Neuronal stem cell (in vitro differentiated cells): Measurements from ENCODE around the gene MALAT1.

ENCODE experiments used
- DNase-seq: peaks from one replicate; pipeline ENCODE4 v3.0.0-alpha.2; 2013; ENCODE audit warnings: low spot score
- H2AFZ ChIP-seq: one replicate; pipeline ENCODE4 v1.6.1; 2013; ENCODE audit warnings: mild to moderate bottlenecking, low read length, inconsistent platforms
- H2AK5ac ChIP-seq: 2 replicates; pipeline ENCODE4 v1.6.1; 2013; ENCODE audit warnings: low read depth, mild to moderate bottlenecking, inconsistent platforms, low read length, moderate library complexity, mixed read lengths
- H2BK120ac ChIP-seq: 2 replicates; pipeline ENCODE4 v1.6.1; 2013; ENCODE audit warnings: low read depth, mild to moderate bottlenecking, inconsistent platforms, low read length, moderate library complexity, mixed read lengths
- H2BK12ac ChIP-seq: one replicate; pipeline ENCODE4 v1.6.1; 2013; ENCODE audit warnings: low read length, inconsistent platforms
- H2BK15ac ChIP-seq: 2 replicates; pipeline ENCODE4 v1.6.1; 2013; ENCODE audit warnings: mild to moderate bottlenecking, low read length, inconsistent platforms, mixed read lengths
- H2BK5ac ChIP-seq: one replicate; pipeline ENCODE4 v1.6.1; 2013; ENCODE audit warnings: inconsistent platforms, mild to moderate bottlenecking, low read length, moderate library complexity
- H3K14ac ChIP-seq: one replicate; pipeline ENCODE4 v1.6.1; 2013; ENCODE audit warnings: low read length, inconsistent platforms
- H3K18ac ChIP-seq: 2 replicates; pipeline ENCODE4 v1.6.1; 2013; ENCODE audit warnings: low read length, inconsistent platforms
- H3K23ac ChIP-seq: 2 replicates; pipeline ENCODE4 v1.6.1; 2013; ENCODE audit warnings: low read depth, mild to moderate bottlenecking, mixed read lengths, low read length, inconsistent platforms; ENCODE audit not compliant: poor library complexity
- H3K27ac ChIP-seq: replicated peaks from 3 replicates; pipeline ENCODE4 v1.5.1; 2013; ENCODE audit warnings: low read length, inconsistent platforms
- H3K27me3 ChIP-seq, 3 experiments: 2 replicates each; pipeline ENCODE4 v1.6.1; 2013; ENCODE audit warnings: low read length in 3 of 3, mild to moderate bottlenecking in 2 of 3, inconsistent platforms in 1 of 3, low read depth in 1 of 3, mixed read lengths in 1 of 3, moderate library complexity in 1 of 3; ENCODE audit not compliant: control insufficient read depth in 3 of 3, insufficient read depth in 3 of 3
- H3K36me3 ChIP-seq, 2 donors: replicated peaks in 1 of 2; 2 replicates each; pipeline ENCODE4 v1.6.1; 2013; ENCODE audit warnings: low read length in 2 of 2; ENCODE audit not compliant: control insufficient read depth in 2 of 2, insufficient read depth in 2 of 2
- H3K4ac ChIP-seq: 2 replicates; pipeline ENCODE4 v1.6.1; 2013; ENCODE audit warnings: inconsistent platforms, mild to moderate bottlenecking, low read length, moderate library complexity
- H3K4me1 ChIP-seq, 2 donors: 1 replicate in 1 of 2; 2 replicates in 1 of 2; pipeline ENCODE4 v1.6.1; 2013; ENCODE audit warnings: low read length in 2 of 2, low read depth in 1 of 2; ENCODE audit not compliant: control insufficient read depth in 2 of 2, insufficient read depth in 1 of 2
- H3K4me2 ChIP-seq: one replicate; pipeline ENCODE4 v1.6.1; 2013; ENCODE audit warnings: mild to moderate bottlenecking, low read length, inconsistent platforms; ENCODE audit not compliant: insufficient read depth, poor library complexity, severe bottlenecking
- H3K4me3 ChIP-seq, 2 donors: 2 replicates each; pipeline ENCODE4 v1.5.1; 2013; ENCODE audit warnings: low read length in 2 of 2, mild to moderate bottlenecking in 2 of 2, inconsistent platforms in 1 of 2, moderate library complexity in 1 of 2
- H3K79me1 ChIP-seq: one replicate; pipeline ENCODE4 v1.6.1; 2013; ENCODE audit warnings: low read depth, mild to moderate bottlenecking, inconsistent platforms, low read length, moderate library complexity
- H3K9ac ChIP-seq: one replicate; pipeline ENCODE4 v1.6.1; 2013; ENCODE audit warnings: mild to moderate bottlenecking, low read depth, low read length, inconsistent platforms; ENCODE audit not compliant: poor library complexity
- H3K9me3 ChIP-seq, 2 donors: replicated peaks in 1 of 2; 2 replicates each; pipeline versions ENCODE3 to v1.6.1; 2013; ENCODE audit warnings: low read length in 2 of 2, mild to moderate bottlenecking in 2 of 2, inconsistent platforms in 1 of 2, low read depth in 1 of 2, mixed read lengths in 1 of 2, moderate library complexity in 1 of 2; ENCODE audit not compliant: control insufficient read depth in 2 of 2, insufficient read depth in 1 of 2
- H4K8ac ChIP-seq: one replicate; pipeline ENCODE4 v1.6.1; 2013; ENCODE audit warnings: low read depth, mild to moderate bottlenecking, inconsistent platforms, low read length, moderate library complexity
- H4K91ac ChIP-seq: one replicate; pipeline ENCODE4 v1.6.1; 2013; ENCODE audit warnings: low read length, low read depth, mild to moderate bottlenecking, inconsistent platforms; ENCODE audit not compliant: poor library complexity
- whole genome bisulfite sequencing, 2 donors: extraction: QIAGEN DNeasy Blood & Tissue Kit; methylation state at CpG; one replicate each; pipeline ENCODE4 v1.1.7; 2013; ENCODE audit warnings: missing lambda C conversion rate in 2 of 2, mixed read lengths in 1 of 2; ENCODE audit not compliant: insufficient read length in 2 of 2, insufficient replicate concordance in 1 of 2; ENCODE audit errors: extremely low coverage in 2 of 2; 5-methylcytosine and 5-hydroxymethylcytosine counted together

MALAT1 gene

GRCh38 chr11:65526744-65527143, 27.9 kb downstream of the MALAT1 start:
- Histone ChIP-seq H3K27me3 (peaks cover 0 to 4% (median 0%) of the 10 kb centered on the region in 3 experiments), H3K4ac (no peak overlapping the region), H3K9me3 (peaks cover 0 to 3% of the 10 kb centered on the region in 2 donors), H4K8ac (peak overlapping the region; percentile 17), H3K27ac (no peak overlapping the region), H3K18ac (no peak overlapping the region), H2AK5ac (no peak overlapping the region), H2BK120ac (no peak overlapping the region), H2BK15ac (no peak overlapping the region), H3K9ac (no peak overlapping the region), H3K4me1 (peaks cover 11 to 31% of the 10 kb centered on the region in 2 donors), H3K23ac (no peak overlapping the region), H4K91ac (no peak overlapping the region), H2BK12ac (no peak overlapping the region), H3K79me1 (peaks cover 19% of the 10 kb centered on the region), H3K14ac (no peak overlapping the region), H2BK5ac (peak overlapping the region; percentile 82), H3K36me3 (peaks cover 38 to 42% of the 10 kb centered on the region in 2 donors), H3K4me2 (no peak overlapping the region), H2AFZ (no peak overlapping the region), H3K4me3 (no peak overlapping the region)
- no peak for DNase-seq
- WGBS, 2 donors, result no CpG with 5 or more reads among the region's 8 CpGs

- Histone ChIP-seq H2AFZ (no peak overlapping the region), H3K79me1 (peaks cover 19% of the 10 kb centered on the region), H2BK120ac (no peak overlapping the region), H3K4me3 (no peak overlapping the region), H3K9me3 (peaks cover 0 to 3% of the 10 kb centered on the region in 2 donors), H2BK5ac (no peak overlapping the region), H3K27me3 (peaks cover 0 to 3% (median 0%) of the 10 kb centered on the region in 3 experiments), H3K18ac (no peak overlapping the region), H3K4me1 (peaks cover 11 to 19% of the 10 kb centered on the region in 2 donors), H3K36me3 (peaks cover 45 to 58% of the 10 kb centered on the region in 2 donors), H3K4ac (no peak overlapping the region), H3K9ac (no peak overlapping the region), H3K23ac (no peak overlapping the region), H4K91ac (no peak overlapping the region), H3K4me2 (no peak overlapping the region), H2BK15ac (no peak overlapping the region), H3K27ac (no peak overlapping the region), H2AK5ac (no peak overlapping the region), H2BK12ac (no peak overlapping the region), H3K14ac (no peak overlapping the region), H4K8ac (no peak overlapping the region)
- no peak for DNase-seq
- whole genome bisulfite sequencing, 2 donors, result no CpG with 5 or more reads among the region's 12 CpGs
These were observed 30.0 kb downstream of the MALAT1 start for GRCh38 chr11:65528819-65529350.

- peak overlapping the region; percentile 12 for H3K9ac ChIP-seq
- WGBS, 2 donors, result no CpG with 5 or more reads among the region's 10 CpGs
- no peak overlapping the region for H3K18ac ChIP-seq
- no peak overlapping the region for H3K4me3 ChIP-seq
- no peak overlapping the region for H3K4ac ChIP-seq
- H3K79me1 ChIP-seq, result peaks cover 19% of the 10 kb centered on the region
- no peak overlapping the region for H2BK12ac ChIP-seq
- no peak overlapping the region for H3K14ac ChIP-seq
- H3K36me3 ChIP-seq, result peaks cover 45 to 58% of the 10 kb centered on the region in 2 donors
- no peak overlapping the region for H4K8ac ChIP-seq
- no peaks in the 10 kb centered on the region for H3K27me3 ChIP-seq
- H2BK5ac ChIP-seq, result no peak overlapping the region
- H3K23ac ChIP-seq, result peak overlapping the region; percentile 44
- no peak overlapping the region for H2AK5ac ChIP-seq
- H4K91ac ChIP-seq, result no peak overlapping the region
- H3K4me1 ChIP-seq, result peaks cover 6 to 19% of the 10 kb centered on the region in 2 donors
- H3K9me3 ChIP-seq, result peaks cover 0 to 3% of the 10 kb centered on the region in 2 donors
- no peak overlapping the region for H3K27ac ChIP-seq
- no peak for DNase-seq
- H2AFZ ChIP-seq, result no peak overlapping the region
- no peak overlapping the region for H2BK120ac ChIP-seq
- H2BK15ac ChIP-seq, result no peak overlapping the region
- H3K4me2 ChIP-seq, result no peak overlapping the region
These were observed 30.8 kb downstream of the MALAT1 start for GRCh38 chr11:65529475-65530156.

- Histone ChIP-seq H3K27me3 (no peaks in the 10 kb centered on the region), H2BK5ac (no peak overlapping the region), H3K27ac (no peak overlapping the region), H3K79me1 (peaks cover 18% of the 10 kb centered on the region), H2BK120ac (no peak overlapping the region), H3K4me1 (peaks cover 6 to 19% of the 10 kb centered on the region in 2 donors), H2BK12ac (no peak overlapping the region), H2BK15ac (no peak overlapping the region), H3K9me3 (peaks cover 0 to 3% of the 10 kb centered on the region in 2 donors), H4K91ac (no peak overlapping the region), H3K9ac (no peak overlapping the region), H3K18ac (no peak overlapping the region), H3K36me3 (peaks cover 47 to 63% of the 10 kb centered on the region in 2 donors), H3K23ac (peak overlapping the region; percentile 44), H3K14ac (no peak overlapping the region), H3K4me3 (no peak overlapping the region), H2AFZ (no peak overlapping the region), H2AK5ac (no peak overlapping the region), H3K4me2 (no peak overlapping the region), H3K4ac (no peak overlapping the region), H4K8ac (no peak overlapping the region)
- no CpG with 5 or more reads among the region's 5 CpGs for WGBS, 2 donors
- no peak for DNase-seq
These were observed 31.3 kb downstream of the MALAT1 start for GRCh38 chr11:65530157-65530496.
